Superior temporal gyrus (tissue), 1 donor: ENCODE results near the gene ALG3.

Experiments used
- DNase-seq: peaks from one replicate; pipeline ENCODE4 v3.0.0-alpha.2; 2016; ENCODE audit errors: extremely low spot score

Gene ALG3

DNA sequence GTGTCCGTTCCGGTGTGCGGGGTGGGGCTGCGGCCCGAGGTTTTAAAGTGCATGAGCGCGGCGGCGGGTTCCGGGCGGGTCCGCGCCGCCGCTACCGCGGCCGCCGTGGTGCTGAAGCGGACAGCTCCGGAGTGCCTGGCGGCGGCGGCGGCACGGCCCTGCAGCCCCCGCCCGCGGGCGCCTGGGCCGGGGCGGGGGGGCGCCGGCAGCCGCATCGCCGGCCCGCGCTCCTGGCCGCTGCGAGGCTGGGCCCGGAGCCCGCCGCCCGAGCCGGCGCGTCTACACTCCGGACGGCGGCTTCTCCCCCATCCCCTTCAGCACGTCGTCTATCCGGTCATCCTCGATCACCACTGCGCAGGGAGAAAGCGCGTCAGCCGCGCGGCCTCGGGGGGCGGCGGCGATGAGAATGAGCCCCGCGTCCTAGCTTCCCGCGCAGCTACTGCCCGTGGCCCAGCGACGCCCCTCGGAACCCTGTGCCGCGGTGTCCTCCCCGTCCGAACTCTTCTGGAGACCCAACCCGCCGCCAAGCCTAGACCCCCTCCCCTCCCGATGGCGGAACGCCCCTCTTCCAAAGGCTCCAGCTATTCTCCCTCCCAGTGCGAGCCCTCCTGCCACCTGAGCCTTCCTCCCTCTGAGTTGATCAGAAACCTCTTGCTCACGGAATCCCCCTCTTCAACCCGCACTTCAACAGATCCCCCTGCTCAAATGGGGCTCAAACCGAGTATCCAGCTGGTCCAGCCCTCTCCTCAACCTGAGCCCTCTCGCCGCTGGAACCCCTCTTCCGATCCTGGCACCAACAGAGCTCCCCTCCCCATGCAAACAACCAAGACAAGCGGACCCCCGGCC lies 11.3 kb upstream of the ALG3 start:
- DNase-seq = no peak

DNA sequence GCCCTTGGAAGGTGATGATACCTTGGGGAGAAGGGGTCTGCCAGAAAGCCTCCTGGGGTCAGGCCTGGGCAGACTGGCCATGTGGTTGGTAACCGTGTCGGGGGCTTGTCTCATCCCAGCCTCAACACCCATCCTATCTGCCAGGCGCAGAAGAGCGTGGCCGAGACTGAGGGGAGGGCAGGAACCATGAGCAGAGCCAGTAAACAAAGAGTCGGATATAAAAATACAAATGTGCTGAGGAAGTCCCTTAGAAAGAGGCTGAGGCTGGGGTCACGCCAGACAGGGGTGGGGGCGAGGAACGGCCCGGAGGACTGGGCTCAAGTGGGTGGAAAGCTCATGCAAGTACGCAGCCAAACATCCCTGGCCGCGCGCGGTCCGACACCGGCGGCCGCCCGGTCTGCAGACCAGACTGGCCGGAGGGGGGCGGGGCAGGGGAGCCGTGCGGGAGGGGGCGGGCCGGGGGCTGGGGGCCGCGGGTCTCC lies 10.7 kb upstream of the ALG3 start:
- no peak for DNase-seq

DNA sequence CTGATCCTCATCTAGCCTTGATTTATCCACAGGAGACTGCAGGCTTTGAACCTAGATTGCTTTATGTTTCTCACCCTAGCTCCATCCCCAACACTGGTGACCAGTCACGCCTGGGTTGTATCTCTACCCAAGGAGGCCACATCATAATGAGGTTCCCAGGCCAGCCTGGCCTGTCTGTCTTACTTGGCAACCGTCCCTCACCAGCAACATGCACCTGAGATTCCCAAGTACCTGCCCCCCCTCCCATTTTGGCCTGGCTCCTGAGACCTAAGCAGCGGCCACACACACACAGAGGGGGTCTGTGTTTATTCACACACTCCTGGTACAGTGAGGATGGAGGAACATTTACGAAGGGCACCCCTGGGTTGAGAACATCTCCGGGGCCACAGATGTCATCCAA lies 10.2 kb upstream of the ALG3 start:
- no peak for DNase-seq

DNA sequence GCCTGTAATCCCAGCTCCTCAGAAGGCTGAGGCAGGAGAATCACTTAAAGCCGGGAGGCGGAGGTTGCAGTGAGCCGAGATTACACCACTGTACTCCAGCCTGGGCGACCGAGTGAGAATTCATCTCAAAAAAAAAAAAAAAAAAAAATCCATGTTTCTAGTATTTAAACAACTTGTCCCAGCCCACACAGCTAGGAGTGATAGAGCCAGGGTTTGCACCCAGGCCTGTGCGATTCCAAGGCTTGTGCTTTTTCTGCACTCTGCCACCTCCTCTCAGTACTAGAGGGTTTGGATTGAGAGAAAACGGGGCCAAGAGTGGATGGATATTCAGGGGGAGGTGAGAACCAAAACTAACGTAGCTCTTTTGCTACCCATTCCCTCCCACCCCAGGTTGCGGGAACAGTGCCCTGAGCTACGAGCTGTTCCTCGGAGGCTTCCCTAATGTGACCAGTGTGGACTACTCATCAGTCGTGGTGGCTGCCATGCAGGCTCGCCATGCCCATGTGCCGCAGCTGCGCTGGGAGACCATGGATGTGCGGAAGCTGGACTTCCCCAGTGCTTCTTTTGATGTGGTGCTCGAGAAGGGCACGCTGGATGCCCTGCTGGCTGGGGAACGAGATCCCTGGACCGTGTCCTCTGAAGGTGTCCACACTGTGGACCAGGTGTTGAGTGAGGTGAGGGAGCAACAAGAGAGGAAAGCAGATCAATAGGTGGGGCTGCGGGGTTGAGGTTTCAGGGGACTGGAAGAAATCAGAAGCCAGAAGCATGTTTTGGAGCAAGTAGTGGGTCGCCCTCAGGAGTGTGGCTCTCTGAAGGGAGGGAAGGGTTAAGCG lies 8.5 kb upstream of the ALG3 start:
- no peak for DNase-seq

DNA sequence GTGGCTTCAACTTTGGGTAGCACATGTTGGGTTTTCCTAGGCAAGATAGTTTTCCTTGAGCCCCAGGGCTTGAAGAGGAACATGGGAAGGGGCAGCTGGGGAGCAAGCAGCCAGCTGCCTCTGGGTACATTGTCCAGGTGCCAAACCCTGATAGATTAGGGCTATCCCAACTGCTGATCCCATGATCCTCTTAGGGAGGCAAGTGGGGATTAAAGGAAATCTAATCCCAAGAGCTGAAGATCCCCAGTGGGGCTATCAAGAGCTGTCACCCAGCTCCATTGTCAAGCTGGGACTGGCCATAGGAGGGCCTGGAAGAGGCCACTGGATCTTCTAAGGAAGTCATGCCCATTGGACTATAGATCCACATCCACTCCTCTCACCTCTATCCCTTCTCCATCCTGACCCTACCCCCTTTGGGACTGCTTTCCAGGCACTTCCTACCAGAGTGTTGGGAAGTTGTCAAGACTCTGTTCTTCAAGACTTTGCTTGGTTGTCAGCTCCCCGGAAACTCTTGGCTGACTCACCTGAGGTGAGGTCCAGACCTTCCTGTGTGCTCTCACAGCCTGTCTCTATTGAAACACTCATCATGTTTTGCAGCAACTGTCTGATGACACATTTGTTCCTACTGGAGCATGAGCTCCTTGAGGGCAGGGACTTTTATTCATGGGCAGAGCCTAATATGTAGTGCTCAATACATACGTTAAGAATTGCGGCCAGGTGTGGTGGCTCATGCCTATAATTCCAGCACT lies 6.7 kb upstream of the ALG3 start:
- no peak for DNase-seq

DNA sequence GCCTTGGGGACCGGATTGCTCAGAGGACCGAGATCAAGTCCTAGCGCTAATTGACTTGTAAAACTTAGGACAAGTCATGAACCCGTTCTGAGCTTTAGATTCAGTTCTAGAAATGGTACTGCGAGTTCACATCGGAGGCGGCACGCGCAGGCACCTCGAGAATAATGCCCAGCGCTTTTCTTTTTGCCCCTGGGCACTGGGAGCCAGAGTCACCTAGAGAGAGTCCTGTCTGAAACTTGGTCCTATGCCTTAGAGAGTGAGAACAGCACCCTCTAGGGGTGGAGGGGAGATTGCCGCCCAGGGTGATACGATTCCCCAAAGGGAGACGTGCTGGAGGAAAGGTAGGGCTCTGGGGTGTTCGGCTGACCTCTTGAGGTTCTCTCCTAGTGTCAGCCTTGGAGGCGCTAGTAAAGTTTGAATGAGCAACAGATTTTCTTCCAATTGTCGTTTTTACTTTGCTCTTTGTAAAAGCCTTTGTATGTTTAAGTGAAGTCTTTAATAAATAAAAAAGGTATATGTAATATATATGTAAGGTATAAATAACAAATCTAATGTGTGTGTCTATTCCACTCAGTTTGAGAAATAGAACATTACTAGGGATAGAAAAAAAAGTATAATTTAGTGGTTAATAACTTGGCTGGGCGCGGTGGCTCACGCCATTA lies 1.5 kb upstream of the ALG3 start:
- DNase-seq = peak; percentile 94

DNA sequence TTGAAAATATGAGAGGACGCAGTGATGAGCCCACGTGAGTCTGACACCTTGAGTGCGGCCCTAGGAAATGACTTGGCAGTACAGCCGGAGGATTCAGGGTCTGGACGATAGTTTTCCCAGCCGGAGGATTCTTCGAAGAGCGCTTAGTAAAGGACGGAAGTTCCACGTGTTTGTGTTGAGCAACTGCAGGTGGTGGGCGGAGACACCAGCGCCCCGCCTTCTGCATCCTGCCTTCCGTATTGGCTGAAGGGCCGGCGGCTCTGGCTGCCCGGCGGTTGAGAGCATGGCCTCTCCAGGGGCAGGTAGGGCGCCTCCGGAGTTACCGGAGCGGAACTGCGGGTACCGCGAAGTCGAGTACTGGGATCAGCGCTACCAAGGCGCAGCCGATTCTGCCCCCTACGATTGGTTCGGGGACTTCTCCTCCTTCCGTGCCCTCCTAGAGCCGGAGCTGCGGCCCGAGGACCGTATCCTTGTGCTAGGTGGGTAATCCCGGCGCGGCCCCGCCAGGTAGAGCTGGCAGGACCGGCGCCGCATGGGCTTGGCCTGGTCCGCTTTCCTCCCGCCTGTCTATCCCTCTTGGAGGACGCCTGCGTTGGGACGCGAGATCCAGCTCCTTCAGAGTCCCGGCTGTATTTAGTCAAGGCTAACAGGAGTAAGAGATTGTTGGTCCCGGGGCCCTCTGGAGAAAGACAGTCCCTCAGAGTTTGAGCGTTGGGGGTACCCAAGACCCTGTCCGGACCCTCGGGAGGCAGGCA lies 827 bp upstream of the ALG3 start, which contains the start of gene EEF1AKMT4:
TSS of gene EEF1AKMT4 (plus strand) at position 261 of the 755 bp plus-strand sequence. CDS start at position 284, 23 bp downstream.
- DNase-seq = peak; percentile 97

DNA sequence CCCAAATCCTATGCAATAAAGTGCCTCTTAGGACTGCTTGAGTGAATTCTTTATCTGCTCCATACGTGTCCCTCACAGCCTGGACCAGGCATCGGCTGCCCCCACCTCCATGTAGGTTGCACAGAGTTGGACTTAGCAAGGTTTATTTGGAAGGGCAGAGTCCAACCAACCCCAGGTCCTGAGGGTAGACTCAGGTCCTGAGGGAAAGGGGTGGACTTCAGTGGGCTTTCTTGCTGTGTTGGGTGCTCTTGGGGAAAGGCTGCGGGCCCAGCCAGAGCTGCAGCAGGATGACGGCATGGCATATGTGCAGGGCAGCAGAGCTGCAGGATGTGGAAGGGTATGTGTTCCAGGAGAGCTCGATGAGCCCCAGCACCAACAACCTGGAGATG lies 6.5 kb downstream of the ALG3 start:
- no peak for DNase-seq

DNA sequence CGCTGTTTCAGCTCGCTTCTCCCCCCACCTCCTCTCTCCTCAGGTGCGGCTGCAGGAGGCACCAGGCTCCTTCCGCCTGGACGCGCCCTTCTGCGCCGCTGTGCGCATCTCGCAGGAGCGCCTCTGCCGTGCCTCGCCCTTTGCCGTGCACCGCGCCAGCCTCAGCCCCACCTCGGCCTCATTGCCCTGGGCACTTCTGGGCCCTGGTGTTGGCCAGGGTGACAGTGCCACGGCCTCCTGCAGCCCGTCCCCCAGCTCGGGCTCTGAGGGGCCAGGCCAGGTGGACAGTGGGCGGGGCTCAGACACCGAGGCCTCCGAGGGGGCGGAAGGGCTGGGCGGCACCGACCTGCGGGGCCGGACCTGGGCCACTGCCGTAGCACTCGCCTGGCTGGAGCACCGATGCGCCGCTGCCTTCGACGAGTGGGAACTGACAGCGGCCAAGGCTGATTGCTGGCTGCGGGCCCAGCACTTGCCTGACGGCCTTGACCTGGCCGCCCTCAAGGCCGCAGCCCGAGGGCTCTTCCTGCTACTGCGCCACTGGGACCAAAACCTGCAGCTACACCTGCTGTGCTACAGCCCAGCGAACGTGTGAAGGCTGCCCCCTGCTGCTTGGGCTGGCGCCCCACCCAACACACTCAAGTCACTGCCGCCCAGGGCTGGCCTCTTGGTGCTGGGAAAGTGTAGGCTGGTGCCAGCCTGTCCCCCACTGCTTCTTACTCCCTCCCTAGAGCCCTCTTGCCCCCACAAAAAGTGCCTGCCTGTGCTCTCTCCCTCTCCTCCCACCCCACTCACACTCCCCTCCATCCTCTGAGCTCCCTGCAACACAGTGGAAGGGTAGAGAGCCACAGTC lies 7.1 kb downstream of the ALG3 start:
- DNase-seq = no peak

DNA sequence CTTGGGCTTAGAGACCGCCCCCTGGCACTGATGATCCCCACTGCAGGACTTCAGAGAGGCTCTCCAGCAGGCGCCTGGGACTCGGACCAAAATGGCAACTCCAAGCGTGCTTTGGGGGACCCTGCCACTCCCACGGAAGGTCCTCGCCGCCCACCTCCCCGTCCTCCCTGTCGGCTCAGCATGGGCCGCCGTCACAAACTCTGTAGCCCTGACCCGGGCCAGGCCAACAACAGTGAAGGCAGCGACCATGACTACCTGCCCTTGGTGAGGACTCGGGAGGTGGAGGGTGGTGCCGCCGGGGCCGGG lies 7.7 kb downstream of the ALG3 start:
- DNase-seq = no peak

DNA sequence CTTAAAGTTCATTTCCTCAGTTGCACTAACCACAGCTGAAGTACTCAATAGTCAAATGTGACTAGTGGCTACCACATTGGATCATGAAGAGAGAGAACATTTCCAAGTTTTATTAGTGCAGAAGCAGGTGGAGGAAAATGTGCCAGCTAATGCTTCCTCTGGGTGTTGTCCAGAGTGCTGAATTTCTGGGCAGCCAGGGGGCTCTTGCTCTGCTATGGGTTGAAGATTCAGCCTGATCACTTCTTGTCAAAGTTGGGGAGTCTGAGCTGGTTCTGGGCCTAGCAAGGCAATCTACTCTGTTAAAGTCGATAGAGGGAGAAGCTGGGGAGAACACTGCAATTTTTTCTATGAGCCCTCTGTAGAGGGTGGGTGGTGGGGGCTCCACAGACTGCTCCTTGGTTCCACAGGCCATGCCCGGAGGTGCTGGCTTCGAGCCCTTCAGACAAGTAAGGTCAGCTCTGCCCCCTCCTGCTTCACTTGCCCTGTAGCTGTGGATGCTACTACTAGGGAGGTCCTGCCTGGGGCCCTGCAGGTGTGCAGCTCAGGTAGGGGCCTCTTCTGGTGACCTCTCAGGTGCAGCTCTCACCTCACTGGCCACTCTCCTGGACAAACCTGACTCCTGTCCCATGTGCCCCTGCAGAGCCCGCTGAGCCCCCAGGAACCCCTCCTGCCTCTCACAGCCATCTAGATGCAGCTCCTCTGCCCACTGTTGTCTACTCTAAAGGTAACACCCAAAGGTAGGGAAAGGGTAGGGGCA lies 8.2 kb downstream of the ALG3 start:
- no peak for DNase-seq

DNA sequence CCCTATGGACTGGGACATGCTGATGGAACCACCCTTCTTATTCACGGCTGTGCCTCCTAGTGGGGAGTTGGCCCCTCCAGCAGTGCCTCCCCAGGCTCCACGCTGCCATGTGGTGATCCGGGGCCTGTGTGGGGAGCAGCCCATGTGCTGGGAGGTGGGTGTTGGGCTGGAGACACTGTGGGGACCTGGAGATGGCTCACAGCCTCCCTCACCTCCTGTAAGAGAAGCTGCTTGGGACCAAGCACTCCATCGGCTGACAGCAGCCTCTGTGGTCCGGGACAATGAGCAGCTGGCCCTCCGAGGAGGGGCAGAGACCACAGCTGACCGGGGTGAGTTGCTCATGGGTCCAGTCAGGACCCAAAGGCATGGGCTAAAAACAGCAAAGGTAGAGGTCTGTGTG lies 9.1 kb downstream of the ALG3 start:
- DNase-seq = no peak

DNA sequence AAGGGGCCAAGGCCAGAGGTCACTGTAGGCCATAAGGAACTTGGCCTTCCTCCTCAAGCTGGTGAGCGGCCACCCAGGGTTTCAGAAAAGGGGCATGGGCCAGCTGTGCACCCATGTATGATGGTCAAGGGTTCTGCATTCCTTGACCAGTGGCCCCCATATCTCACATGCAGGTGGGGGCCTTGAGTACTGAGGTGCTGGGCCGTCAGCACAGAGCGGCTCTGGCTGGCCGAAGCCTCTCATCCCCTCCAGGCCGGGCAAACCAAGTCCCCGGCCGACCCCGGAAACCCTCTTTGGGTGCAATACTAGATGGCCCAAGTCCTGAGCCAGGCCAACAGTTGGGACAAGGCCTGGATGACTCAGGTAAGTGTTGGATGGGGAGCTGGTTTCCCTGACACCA lies 9.5 kb downstream of the ALG3 start:
- DNase-seq = no peak

DNA sequence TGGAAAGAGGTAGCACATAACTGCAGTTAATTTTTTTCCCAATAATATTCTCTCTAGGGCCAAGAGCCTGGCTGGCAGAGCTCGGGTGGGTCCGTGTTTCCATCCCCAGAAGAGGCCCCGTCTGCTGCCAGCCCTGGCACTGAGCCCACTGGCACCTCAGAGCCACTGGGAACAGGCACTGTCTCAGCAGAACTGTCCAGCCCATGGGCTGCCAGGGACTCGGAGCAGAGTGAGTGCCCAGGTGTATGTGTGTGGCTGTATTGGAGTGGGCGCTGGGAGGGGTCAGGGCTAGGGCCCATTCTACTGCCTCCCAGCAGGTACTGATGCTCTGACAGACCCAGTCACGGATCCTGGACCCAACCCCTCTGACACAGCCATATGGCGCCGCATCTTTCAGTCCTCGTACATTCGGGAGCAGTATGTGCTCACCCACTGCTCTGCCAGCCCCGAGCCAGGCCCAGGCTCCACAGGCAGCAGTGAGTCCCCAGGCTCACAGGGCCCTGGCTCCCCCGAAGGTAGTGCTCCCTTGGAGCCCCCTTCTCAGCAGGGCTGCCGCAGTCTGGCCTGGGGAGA lies 10.4 kb downstream of the ALG3 start:
- DNase-seq = no peak

DNA sequence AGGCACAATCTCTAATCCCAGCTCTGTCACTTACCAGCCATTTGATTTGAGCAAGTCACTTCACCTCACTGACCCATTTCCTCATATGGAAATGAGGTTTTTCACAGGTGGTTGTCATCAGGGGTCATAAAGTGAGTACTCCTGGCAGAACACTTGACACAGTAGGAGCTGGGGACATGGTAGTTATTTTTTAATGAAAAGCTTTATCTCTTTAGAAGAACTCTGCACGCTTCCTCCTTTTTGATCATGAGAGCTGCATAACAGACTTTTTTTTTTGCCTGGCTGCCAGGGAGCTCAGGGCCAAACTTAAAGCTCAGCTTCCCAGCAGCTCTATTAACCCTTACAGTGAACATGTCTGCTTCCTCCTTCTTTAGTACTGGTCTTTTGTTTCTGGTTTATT lies 11.0 kb downstream of the ALG3 start:
- DNase-seq = no peak

DNA sequence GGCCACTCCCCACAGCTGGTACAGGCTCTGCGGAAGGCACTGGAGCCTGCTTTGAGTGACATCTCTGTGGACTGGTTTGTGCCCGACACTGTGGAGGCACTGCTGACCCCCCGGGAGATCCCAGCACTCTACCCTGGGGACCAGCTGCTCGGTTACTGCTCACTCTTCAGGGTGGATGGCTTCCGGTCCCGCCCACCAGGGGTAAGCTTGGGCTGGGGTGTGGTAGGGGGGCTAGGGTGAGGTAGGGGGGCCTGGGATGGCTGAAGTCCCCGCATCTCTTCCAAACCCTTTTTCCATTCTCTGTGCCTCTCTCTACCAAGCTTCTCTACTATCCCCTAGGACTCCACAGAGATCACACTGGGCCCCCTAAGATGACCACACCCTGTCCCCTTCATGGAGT lies 11.6 kb downstream of the ALG3 start:
- DNase-seq = no peak

DNA sequence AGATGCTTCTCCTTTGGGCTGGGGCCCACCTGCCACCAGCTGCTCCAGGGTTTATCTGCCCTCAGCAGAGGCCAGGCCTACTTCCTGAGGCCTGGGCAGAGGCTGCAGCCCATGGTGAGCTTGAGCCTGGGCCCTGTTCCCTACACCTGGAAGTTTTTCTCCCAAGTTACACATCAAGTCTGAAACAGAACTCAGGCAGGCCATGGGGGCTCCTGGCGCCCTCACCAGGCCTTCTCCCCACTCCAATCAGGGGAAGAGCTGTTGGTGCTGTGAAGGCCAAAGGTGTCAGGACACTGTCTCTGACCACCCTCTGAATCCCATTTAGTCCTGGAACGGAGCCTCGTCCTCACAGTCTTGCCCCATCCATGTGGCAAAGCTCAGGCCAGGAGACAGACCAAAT lies 12.1 kb downstream of the ALG3 start:
- DNase-seq = no peak

DNA sequence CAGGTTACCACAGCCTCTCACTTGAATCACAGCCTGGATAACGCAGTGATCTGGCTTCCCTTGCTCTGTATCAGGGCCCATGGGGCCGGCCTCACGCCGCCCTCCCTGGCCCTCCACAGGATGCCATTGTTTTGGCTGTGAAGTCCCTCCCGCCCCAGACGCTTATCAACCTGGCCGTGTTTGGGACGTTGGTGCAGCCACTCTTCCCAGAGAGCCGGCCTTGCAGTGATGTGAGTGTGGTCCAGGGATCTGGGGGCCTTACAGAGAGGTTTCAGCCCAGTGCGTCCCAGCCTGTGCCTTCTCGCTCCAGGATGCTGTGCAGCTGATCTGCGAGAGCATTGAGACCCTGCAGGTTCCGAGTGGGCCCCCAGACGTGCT lies 12.7 kb downstream of the ALG3 start:
- DNase-seq = no peak
